NCI-H748 treated with DMSO at 0.1 percent for 48 hours (cell line): ENCODE data around the gene TBX3.

Source experiments
- DNase-seq: peaks from one replicate; lab custom pipeline; 2025; lab: John Stamatoyannopoulos, UW

The TBX3 gene

DNA sequence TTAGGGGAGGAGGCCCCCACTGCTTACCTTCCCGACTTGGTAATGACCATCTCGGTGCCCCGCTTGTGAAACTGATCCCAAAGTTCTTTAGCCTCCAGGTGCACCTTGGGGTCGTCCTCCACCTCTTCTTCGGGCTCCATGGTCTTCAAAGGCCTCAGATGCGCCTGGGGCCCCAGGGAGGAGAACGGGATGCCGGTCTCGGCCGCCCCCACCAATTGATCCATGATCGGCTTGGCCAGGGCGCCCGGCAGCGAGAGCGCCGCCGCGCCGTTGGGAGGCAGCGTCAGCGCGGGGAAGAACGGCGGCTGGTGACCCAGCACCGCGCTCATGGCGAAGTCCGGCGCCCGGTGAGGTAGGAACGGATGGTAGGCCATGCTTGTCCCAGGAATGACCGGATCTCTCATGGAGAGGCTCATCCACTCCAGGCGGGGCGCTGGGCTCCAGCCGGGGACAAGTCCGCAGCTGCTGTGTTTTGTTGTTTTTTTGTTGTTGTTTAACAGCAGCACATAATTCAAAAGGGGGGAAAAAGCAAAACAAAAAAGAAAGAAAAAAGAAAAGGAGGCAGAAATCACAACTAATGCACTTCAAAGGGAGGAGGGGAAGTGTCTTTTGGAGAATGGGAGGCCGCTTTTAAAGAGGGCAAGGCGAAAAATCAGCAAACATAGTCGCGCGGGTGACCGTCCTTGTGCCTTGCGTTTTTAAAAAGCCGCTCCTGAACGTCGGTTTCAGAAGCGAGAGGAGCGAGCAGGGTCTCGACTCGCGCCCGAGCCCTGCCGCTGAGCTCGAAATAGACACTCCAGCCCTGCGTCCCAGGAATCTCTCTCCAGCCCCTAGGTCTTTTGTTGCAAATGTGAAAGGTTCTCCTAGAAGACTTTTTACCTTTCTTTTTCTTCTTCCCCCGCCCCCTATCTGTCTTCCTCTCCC lies 928 bp downstream of the TBX3 start:
- peak; percentile 45 for DNase-seq

- DNase-seq: no peak
Measured at GRCh38 chr12:114682106-114682784, 1.7 kb downstream of the TBX3 start.

- DNase-seq: no peak
Measured at GRCh38 chr12:114681116-114681871, 2.7 kb downstream of the TBX3 start.

GRCh38 chr12:114680604-114681069 lies 3.3 kb downstream of the TBX3 start:
- DNase-seq: no peak

DNA sequence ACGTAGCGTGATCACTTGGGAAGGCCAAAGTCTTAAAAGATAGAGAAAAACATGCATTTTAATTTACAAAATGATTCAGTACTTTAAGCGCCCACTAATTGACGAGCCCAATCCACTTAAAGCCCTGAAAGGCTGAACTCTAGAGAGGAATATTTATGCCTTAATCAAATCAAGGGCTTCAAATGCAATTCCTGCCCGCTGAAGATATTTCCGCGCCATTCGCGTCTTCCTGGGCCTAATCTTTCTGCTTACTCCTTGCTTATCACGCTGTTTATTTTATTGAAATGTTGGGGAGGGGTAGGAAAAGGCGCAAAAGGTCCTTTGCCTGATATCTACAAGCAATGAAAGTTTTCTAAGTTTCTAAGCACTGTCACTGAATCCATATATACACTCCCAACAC lies 4.0 kb downstream of the TBX3 start:
- no peak for DNase-seq

GRCh38 chr12:114679452-114679875 lies 4.5 kb downstream of the TBX3 start:
- no peak for DNase-seq

DNA sequence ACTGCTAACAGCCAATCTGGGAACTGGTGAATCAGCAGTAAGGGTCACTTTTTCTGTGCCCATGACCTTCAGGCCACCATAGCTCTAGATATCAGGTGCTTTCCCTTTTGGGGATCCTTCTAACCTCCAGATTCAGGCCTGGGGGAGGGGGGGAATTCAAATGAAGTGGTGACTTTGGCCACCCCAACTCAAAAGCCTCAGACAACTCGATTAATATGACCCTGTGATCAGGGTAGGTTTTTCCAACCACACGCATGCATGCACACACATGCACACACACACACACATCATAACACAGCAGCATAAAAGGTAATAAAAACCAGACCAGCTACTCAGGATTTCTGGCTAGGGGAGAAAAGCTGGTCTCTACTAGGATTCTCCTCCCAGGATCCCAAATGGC lies 5.3 kb downstream of the TBX3 start:
- no peak for DNase-seq

DNA sequence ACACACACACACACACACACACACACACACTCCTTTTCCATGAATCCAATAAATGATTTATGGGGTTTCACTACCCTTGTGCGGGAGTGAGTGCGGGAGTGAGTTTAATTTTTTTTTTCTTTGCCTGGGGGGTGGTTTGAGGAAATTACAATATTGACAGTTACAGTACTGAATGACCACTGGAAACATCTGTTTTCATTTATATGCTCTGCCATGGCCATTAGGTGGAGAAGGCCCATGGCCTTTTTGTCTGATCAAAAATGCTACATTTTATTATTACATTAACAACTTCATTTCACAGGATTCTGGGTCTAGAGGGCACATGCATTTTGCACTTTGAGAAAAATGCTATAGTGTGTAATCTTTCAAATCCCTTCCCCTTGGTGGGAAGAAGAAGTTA lies 5.9 kb downstream of the TBX3 start:
- no peak for DNase-seq

DNA sequence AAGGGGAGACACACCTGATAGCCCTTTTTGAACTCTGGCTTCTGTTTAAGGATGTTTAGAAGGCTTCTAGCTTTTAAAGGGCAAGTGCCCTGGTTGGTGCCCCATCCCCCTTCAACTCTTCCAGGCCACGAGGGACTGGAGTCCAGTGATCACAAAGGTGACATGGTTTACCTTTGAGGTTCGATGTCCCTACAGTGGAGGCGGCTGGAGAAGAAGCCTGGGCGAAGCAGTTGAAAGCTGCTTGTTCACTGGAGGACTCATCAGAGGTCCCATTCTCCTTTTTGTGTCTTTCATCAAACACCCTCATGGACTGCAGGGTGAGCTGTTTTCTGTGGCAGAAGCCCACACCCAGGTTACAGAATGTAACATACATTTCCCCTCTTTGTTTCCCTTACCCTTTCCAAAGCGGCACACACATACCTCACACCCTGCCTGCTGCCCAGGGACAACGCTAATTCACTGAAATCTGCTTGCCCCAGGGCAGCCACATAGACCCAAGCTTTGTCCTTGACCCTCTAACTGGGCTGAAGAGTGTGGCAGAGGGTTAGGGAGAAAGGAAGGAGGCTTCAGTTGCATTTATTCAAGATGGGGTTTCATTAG lies 7.7 kb downstream of the TBX3 start:
- no peak for DNase-seq

DNA sequence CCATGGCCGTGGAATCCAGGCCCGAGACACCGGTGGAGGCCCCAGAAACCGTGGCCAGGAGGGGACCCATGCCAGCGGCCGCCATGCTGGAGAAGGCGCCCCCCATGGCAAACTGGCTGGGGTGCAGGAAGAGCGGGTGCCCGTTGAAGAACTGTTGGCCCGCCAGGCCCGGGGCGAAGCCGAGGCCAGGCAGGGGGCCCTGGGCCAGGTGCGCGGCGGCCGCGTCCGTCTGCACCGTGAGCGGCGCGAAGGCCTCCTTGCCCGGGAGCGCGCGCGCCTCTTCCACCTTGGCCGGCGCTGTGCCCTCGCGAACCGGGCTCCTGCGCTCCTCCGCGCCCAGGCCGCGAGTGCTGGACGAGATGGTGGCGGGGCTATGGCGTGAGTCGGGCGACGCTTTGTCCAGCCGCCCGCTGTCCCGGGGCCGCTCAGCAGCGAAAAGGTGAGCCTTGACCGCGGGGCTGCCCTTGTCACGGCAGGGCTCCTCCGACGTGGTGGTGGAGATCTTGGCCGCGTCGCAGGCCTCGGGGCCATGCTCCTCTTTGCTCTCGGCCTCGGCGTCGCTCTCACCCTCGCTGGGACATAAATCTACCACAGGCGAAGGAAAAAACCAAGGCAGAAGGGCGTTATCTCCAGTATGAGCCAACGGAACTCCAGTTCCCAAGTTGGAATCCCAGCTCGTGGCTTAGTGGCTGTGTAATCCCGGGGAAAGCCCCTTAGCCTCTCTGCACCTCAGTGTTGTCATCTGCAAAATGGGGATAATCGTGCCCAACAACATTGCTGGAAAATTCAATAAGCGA lies 9.5 kb downstream of the TBX3 start:
- no peak for DNase-seq

DNA sequence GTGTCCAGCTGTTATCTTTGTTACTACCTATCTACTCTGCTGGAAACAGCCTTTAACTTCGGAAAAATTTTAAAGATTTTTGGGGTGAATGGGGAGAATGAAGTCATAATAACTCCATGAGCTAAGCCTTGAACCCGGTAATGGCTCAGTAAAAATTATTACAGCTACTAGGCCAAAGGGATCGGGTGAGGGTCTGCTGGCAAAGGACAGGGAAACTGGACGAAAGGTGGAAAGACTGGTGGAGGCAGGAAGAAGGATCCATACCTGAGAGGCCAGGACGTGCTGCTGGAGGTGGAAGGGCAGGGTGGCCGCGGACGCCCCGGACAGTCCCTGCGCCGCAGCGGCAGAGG lies 10.1 kb downstream of the TBX3 start:
- no peak for DNase-seq

DNA sequence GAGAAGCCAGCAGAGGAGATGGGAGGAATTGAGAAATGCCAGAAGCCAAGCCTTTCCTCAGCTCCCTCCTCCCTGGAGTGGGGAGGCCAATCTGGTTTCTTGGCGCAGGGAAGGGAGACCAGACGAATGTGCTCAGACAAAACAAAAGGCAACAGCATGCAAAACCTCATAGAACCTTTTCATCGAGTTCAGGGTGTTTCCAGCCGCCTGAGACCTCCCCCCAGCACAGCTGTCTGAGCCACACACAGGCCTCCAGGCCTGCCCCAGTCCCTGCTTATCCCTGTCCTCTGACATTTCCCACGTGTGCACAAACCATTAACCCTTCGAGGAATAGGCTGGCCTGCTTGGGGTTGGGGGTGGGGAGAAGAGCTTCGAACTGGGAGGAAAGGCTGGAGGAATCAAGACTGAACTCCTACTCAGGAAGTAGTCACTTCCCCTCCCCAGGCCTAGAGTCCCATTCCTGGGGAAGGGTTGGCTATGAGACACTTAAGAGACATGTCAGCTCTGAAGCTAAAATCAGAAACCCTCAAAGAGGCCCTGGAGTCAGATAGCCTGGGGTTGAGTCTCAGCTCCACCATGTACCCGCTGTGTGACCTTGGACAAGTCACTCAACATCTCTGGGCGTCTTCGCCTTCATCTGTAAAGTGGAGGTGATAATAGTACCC lies 10.7 kb downstream of the TBX3 start:
- DNase-seq: no peak

GRCh38 chr12:114672817-114673168 lies 11.2 kb downstream of the TBX3 start:
- DNase-seq: no peak

DNA sequence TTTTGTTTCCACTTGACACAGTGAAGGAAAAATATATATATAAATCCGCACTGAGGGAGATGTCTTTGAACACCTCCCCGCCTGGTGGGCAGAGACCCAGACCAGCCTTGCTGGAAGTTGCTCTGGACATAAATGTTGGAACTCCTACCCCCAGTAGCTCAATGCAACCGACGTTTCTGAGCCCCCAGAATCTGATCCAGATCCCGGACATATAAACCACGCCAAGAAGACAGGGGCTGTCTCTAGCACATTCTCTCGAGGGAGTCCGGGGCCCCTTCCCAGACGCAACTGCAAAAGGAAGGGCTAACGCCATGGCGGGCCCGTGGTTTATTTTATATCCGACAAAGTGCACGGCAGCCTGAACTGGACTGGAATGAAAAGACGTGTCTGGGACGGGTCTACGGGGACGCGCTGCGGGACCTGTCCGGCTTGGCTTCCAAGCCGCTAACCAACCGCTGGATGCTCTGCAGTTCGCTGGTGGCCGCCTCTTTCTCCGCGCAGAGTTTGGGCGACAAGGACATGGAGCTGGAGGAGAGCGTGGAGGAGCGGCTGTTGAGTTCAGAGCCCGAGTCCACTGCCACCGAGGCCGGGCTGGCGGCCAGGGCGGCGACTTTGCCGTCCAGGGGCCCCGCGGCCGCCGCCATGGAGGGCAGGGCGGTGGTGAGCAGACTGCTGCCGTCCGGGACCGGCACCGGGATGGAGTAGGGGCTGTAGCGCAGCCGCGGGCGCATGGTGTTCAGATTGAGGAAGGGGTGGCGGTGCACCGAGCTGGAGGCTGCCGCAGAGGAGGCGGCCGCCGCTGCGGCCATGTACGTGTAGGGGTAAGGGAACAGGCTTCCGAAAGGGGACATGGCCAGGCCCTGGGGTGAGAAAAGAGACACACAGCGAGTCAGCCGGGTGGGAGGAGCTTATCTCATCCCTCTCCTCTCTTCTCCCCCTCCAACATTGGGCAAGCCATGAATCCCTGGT lies 12.2 kb downstream of the TBX3 start:
- DNase-seq: no peak

GRCh38 chr12:114671066-114671442 lies 12.9 kb downstream of the TBX3 start:
- DNase-seq: no peak

DNA sequence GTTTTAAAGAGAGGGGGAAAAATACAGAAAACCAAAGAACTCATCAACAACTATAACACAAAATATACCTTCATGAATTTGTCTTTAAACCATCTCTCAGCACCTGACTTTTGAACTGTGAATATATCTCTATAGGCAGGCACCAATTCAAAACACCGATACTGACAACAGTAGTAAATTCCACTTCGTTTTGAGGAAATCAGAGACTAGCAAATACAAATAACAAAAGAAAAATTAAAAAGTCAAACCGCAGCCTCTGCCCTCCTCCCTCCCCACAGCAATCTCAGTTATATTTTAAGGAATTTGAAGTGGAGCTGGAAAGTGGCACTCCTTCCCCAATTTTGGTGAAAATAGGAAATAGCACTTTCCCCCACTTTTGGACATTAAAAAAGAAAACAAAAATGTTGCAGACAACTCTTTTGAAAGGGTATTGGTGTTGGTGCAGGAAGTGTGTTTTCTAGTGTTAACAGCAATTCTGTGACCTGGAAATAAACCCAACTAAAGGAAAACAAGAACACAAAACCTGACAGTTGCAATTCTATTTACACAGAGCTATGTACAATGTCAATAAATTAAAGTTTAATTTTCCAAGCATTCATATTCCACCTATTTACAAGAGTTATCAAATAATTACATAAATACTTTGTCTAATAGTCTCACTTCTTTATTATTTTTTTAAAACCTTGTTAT lies 13.5 kb downstream of the TBX3 start:
- DNase-seq: no peak

GRCh38 chr12:114669401-114670290 lies 14.3 kb downstream of the TBX3 start:
- no peak for DNase-seq

- no peak for DNase-seq
Measured at GRCh38 chr12:114668886-114669288, 15.1 kb downstream of the TBX3 start.
